HL-60 (cell line): ENCODE measurements around the gene MYO7A.

Experiments
- SPI1 ChIP-seq: IDR thresholded peaks from 2 replicates; pipeline ENCODE4 v1.6.1; 2012; ENCODE audit warnings: low read depth, mild to moderate bottlenecking, borderline replicate concordance
- TF ChIP-seq, protein P1 (sequence below): IDR thresholded peaks from one replicate; pipeline ENCODE4 v1.5.1; 2011; ENCODE audit warnings: low read length, control low read depth, inconsistent platforms; ENCODE audit not compliant: insufficient read depth

DNA sequence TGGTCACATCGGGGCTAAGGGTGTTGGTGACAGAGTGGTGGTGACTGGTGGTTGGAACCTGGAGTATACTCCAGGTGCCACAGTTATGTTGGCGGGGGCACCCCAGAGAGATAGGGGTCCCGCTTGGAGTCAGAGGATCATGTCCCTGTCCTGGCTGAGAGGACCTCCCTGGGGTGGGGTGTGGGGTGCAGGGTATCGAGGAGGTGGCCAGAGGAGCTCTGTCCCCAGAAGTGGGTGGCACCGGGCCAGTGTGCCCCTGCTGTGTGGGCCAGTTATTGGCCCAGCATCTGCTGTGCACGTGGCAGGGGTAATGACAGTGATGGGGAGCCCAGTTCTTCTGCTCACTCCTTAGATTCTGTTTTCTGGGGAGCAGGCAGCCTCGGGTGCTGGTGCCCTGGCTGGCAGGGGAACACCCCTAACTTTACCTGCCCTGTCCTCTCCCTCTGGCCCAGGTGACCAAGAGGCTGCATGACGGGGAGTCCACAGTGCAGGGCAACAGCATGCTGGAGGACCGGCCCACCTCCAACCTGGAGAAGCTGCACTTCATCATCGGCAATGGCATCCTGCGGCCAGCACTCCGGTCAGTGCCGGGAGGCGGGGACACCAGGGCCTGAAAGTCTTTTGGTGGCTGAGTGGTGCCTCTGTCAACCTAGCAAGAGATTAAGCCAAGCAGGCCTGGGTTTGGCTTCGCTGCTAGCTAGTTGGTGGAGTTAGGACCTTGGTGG, 56.3 kb downstream of the MYO7A start:
- TF ChIP-seq, protein P1, sequence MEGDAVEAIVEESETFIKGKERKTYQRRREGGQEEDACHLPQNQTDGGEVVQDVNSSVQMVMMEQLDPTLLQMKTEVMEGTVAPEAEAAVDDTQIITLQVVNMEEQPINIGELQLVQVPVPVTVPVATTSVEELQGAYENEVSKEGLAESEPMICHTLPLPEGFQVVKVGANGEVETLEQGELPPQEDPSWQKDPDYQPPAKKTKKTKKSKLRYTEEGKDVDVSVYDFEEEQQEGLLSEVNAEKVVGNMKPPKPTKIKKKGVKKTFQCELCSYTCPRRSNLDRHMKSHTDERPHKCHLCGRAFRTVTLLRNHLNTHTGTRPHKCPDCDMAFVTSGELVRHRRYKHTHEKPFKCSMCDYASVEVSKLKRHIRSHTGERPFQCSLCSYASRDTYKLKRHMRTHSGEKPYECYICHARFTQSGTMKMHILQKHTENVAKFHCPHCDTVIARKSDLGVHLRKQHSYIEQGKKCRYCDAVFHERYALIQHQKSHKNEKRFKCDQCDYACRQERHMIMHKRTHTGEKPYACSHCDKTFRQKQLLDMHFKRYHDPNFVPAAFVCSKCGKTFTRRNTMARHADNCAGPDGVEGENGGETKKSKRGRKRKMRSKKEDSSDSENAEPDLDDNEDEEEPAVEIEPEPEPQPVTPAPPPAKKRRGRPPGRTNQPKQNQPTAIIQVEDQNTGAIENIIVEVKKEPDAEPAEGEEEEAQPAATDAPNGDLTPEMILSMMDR = no peak
- TF ChIP-seq SPI1 = no peak
